Measurements from ENCODE around the gene PKDREJ.

PKDREJ gene

DNA sequence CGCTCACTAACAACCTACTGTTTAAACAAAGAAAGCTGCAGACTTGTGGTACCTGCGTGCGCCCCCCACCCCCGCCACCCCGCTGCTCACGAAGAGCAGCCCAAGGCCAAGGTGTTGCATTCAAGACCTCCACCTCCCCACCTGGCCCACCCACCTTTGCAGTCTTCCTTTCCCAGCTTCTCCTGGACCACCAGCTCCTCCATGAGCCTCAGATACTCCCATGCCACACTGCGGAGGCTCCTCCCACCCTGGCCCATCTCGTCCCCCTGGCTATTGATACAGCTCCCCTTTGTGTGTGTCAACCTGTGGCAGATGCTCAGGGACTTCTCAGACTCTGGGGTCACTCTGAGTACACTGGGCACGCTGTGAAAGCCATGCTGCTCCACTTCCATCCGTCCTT, 17.0 kb downstream of the PKDREJ start:
- Mint-ChIP-seq H3K9me3 (no peaks in the 10 kb centered on the region), H3K4me1 (ENCODE audit: low read depth) (peaks cover 20% of the 10 kb centered on the region), H3K27ac (no peak overlapping the region), H3K4me3 (no peak overlapping the region), H3K27me3 (no peaks in the 10 kb centered on the region), H3K36me3 (ENCODE audit: low read depth) (peaks cover 43% of the 10 kb centered on the region)
- intact Hi-C loops (cut with micrococcal nuclease): loop anchor here (10.0 kb wide), 1 partner anchor 91 kb away; the partner anchor contains the start of gene PPARA

GRCh38 chr22:46245511-46245910, 17.6 kb downstream of the PKDREJ start:
- H3K27me3 Mint-ChIP-seq: no peaks in the 10 kb centered on the region
- H3K4me1 Mint-ChIP-seq (ENCODE audit: low read depth): peaks cover 20% of the 10 kb centered on the region
- peaks cover 38% of the 10 kb centered on the region for H3K36me3 Mint-ChIP-seq (ENCODE audit: low read depth)
- no peaks in the 10 kb centered on the region for H3K9me3 Mint-ChIP-seq
- intact Hi-C loops (cut with micrococcal nuclease): loop anchor here (10.0 kb wide), 1 partner anchor 91 kb away; the partner anchor contains the start of gene PPARA
- no peak overlapping the region for H3K27ac Mint-ChIP-seq
- H3K4me3 Mint-ChIP-seq: no peak overlapping the region

DNA sequence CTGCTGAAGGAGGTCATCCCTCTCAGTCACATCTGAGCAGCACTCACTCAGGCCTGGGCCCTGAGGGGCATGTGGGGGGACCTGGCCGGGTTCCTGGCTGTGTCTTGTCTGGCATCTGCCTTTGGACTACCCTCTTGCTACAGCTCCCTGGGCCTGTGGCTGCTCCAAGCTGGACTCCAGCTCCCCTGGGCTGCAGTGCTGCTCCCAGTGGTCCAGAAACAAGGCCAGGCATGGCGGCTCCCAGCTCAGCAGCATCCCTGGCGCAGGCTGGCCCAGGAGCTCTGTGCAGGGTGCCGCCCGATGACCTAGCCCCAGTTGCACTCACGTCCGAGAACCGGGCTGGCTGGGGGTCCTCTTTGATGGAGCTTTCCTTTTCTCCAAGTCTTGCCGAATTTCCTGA, 18.4 kb downstream of the PKDREJ start:
- Mint-ChIP-seq H3K27ac (no peak overlapping the region), H3K27me3 (no peaks in the 10 kb centered on the region), H3K4me3 (no peak overlapping the region), H3K36me3 (ENCODE audit: low read depth) (peaks cover 34% of the 10 kb centered on the region), H3K9me3 (no peaks in the 10 kb centered on the region), H3K4me1 (ENCODE audit: low read depth) (peaks cover 26% of the 10 kb centered on the region)
- intact Hi-C loops (cut with micrococcal nuclease): loop anchor here (10.0 kb wide), 1 partner anchor 90 kb away; the partner anchor contains the start of gene PPARA

GRCh38 chr22:46242076-46242475, 21.1 kb downstream of the PKDREJ start:
- Mint-ChIP-seq H3K27ac (no peak overlapping the region), H3K9me3 (no peaks in the 10 kb centered on the region), H3K27me3 (no peaks in the 10 kb centered on the region), H3K36me3 (ENCODE audit: low read depth) (peaks cover 57% of the 10 kb centered on the region), H3K4me3 (no peak overlapping the region), H3K4me1 (ENCODE audit: low read depth) (peaks cover 24% of the 10 kb centered on the region)
- intact Hi-C loops (cut with micrococcal nuclease): loop anchor here (10.0 kb wide), 1 partner anchor 87 kb away; the partner anchor contains the start of gene PPARA

GRCh38 chr22:46241396-46242007, 21.6 kb downstream of the PKDREJ start:
- peaks cover 57% of the 10 kb centered on the region for H3K36me3 Mint-ChIP-seq (ENCODE audit: low read depth)
- H3K27ac Mint-ChIP-seq: no peak overlapping the region
- H3K9me3 Mint-ChIP-seq: no peaks in the 10 kb centered on the region
- intact Hi-C loops (cut with micrococcal nuclease): loop anchor here (10.0 kb wide), 1 partner anchor 87 kb away; the partner anchor contains the start of gene PPARA
- H3K4me1 Mint-ChIP-seq (ENCODE audit: low read depth): peaks cover 24% of the 10 kb centered on the region
- no peaks in the 10 kb centered on the region for H3K27me3 Mint-ChIP-seq
- no peak overlapping the region for H3K4me3 Mint-ChIP-seq

DNA sequence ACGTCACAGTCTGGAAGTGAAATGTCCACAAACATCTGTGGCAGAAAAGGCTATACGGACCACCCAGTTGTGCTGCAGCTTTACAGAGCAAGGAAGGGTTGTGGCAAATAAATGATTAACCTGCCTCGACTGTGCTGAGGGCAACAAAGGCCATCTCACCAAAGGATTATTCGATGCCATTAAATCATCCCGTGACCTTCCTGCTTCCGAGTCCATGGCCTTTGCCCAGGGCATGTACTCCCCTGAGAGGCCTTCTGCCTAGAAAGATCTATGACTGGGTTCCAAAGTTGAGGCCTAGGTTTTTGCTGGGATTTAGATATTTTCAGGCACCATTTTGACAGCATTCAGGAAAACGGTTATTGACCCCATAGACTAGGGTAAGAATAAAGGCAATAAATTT, 22.2 kb downstream of the PKDREJ start:
- intact Hi-C loops (cut with micrococcal nuclease): loop anchor here (10.0 kb wide), 1 partner anchor 86 kb away; the partner anchor contains the start of gene PPARA
- H3K27ac Mint-ChIP-seq: no peak overlapping the region
- peaks cover 57% of the 10 kb centered on the region for H3K36me3 Mint-ChIP-seq (ENCODE audit: low read depth)
- peaks cover 24% of the 10 kb centered on the region for H3K4me1 Mint-ChIP-seq (ENCODE audit: low read depth)
- no peaks in the 10 kb centered on the region for H3K9me3 Mint-ChIP-seq
- H3K4me3 Mint-ChIP-seq: no peak overlapping the region
- no peaks in the 10 kb centered on the region for H3K27me3 Mint-ChIP-seq

DNA sequence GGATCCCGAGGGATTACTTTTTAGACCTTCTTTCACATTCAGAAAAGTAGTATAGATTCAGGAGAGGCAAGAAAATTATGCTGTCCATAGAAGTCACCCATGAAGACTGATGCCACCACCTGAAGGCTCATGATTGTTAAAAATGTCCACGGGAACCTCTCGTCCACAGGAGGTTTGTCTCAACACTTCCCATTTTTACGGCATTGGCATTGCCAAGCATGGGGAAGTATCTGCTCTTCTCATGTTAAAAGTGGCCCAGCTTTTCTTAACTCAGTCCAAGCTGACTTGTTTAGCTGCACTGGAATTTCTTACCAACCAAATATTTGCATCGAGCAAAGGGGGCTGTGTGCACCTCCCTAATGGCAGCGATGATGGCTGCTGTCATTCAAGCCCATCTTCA, 22.6 kb downstream of the PKDREJ start:
- Mint-ChIP-seq H3K36me3 (ENCODE audit: low read depth) (peaks cover 61% of the 10 kb centered on the region), H3K4me1 (ENCODE audit: low read depth) (peaks cover 24% of the 10 kb centered on the region), H3K4me3 (no peak overlapping the region), H3K9me3 (no peaks in the 10 kb centered on the region), H3K27ac (no peak overlapping the region), H3K27me3 (no peaks in the 10 kb centered on the region)
- intact Hi-C loops (cut with micrococcal nuclease): loop anchor here (10.0 kb wide), 1 partner anchor 86 kb away; the partner anchor contains the start of gene PPARA

DNA sequence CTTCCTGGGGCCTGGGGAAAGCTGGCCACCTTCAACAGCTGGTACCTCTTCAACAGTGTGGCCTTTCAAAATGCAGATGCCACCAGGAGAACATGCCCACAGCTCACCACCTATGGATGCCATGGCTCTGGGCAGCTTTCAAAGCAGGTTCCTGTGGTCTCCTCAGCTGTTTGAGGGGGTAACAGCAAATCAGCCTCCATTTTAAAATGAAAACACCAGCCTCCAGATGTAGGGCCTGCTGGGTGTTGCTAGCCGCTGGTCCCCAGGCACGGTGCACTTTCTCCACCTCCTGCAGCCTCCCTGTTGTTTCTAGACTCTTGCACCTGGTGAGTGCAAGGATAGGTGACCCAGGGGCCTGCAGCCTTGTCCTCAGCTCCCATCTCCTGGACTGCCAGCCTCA, 23.1 kb downstream of the PKDREJ start:
- no peak overlapping the region for H3K4me3 Mint-ChIP-seq
- peaks cover 62% of the 10 kb centered on the region for H3K36me3 Mint-ChIP-seq (ENCODE audit: low read depth)
- intact Hi-C loops (cut with micrococcal nuclease): loop anchor here (10.0 kb wide), 1 partner anchor 85 kb away; the partner anchor contains the start of gene PPARA
- no peaks in the 10 kb centered on the region for H3K27me3 Mint-ChIP-seq
- peaks cover 24% of the 10 kb centered on the region for H3K4me1 Mint-ChIP-seq (ENCODE audit: low read depth)
- H3K27ac Mint-ChIP-seq: no peak overlapping the region
- no peaks in the 10 kb centered on the region for H3K9me3 Mint-ChIP-seq

- Mint-ChIP-seq H3K4me3 (no peak overlapping the region), H3K27ac (no peak overlapping the region)
Measured at GRCh38 chr22:46239261-46240048, 23.7 kb downstream of the PKDREJ start.

GRCh38 chr22:46238541-46238940, 24.6 kb downstream of the PKDREJ start:
- no peaks in the 10 kb centered on the region for H3K9me3 Mint-ChIP-seq
- no peak overlapping the region for H3K4me3 Mint-ChIP-seq
- H3K4me1 Mint-ChIP-seq (ENCODE audit: low read depth): peaks cover 24% of the 10 kb centered on the region
- H3K36me3 Mint-ChIP-seq (ENCODE audit: low read depth): peaks cover 57% of the 10 kb centered on the region
- H3K27ac Mint-ChIP-seq: no peak overlapping the region
- intact Hi-C loops (cut with micrococcal nuclease): no loop called here
- no peaks in the 10 kb centered on the region for H3K27me3 Mint-ChIP-seq

More at GRCh38 chr22:46239261-46240048, 23.7 kb downstream of the PKDREJ start:
- Mint-ChIP-seq H3K9me3 (no peaks in the 10 kb centered on the region), H3K36me3 (ENCODE audit: low read depth) (peaks cover 62% of the 10 kb centered on the region), H3K27me3 (no peaks in the 10 kb centered on the region), H3K4me1 (ENCODE audit: low read depth) (peaks cover 24% of the 10 kb centered on the region)
- intact Hi-C loops (cut with micrococcal nuclease): loop anchor here (10.0 kb wide), 1 partner anchor 85 kb away; the partner anchor contains the start of gene PPARA

DNA sequence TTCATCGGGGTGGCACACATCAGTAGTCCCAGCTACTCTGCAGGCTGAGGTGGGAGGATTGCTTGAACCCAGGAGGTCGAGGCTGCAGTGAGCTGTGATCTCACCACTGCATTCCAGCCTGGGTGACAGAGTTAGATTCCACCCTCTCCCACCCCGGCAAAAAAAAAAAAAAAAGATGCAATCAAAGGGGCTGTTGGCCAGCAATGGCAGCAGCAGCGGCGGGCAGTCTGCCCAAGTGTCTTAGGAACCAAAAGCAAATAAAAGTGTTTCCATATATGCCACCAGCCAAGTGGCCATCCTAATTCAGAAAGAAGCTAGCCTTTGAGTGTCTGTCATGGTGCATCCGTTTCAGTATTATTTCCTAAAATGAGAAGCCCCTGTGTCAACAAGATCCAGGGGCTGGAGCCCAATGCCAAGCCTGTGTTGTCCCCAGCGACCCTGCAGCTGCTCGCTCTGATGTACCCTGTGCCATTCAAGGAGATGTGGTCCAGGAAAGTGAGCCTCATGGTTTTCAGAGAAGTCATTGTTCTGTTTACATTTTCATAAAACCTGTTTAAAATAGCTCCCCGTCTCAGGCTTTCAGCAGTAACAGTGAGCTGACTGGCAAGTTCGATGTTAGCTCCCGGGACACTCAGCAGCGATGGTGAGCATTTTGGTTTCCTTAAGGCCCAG, 25.6 kb downstream of the PKDREJ start:
- H3K4me1 Mint-ChIP-seq (ENCODE audit: low read depth): peaks cover 25% of the 10 kb centered on the region
- intact Hi-C loops (cut with micrococcal nuclease): no loop called here
- no peak overlapping the region for H3K4me3 Mint-ChIP-seq
- no peak overlapping the region for H3K27ac Mint-ChIP-seq
- no peaks in the 10 kb centered on the region for H3K9me3 Mint-ChIP-seq
- H3K36me3 Mint-ChIP-seq (ENCODE audit: low read depth): peaks cover 57% of the 10 kb centered on the region
- H3K27me3 Mint-ChIP-seq: no peaks in the 10 kb centered on the region

DNA sequence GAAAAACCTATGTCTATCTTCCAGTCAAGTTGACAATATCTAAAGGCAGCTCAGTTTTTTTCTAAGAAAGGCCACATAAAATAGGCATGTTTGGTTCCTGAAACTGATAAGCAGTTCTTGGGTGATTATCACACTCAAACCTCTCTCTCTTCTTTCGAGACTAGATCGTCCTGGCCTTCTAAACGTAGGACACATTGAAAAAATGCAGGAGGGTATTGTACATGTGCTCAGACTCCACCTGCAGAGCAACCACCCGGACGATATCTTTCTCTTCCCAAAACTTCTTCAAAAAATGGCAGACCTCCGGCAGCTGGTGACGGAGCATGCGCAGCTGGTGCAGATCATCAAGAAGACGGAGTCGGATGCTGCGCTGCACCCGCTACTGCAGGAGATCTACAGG, 28.2 kb downstream of the PKDREJ start:
- Mint-ChIP-seq H3K9me3 (no peaks in the 10 kb centered on the region), H3K4me1 (ENCODE audit: low read depth) (peaks cover 11% of the 10 kb centered on the region), H3K27ac (no peak overlapping the region), H3K36me3 (ENCODE audit: low read depth) (peaks cover 67% of the 10 kb centered on the region), H3K27me3 (no peaks in the 10 kb centered on the region), H3K4me3 (no peak overlapping the region)
- intact Hi-C loops (cut with micrococcal nuclease): no loop called here

DNA sequence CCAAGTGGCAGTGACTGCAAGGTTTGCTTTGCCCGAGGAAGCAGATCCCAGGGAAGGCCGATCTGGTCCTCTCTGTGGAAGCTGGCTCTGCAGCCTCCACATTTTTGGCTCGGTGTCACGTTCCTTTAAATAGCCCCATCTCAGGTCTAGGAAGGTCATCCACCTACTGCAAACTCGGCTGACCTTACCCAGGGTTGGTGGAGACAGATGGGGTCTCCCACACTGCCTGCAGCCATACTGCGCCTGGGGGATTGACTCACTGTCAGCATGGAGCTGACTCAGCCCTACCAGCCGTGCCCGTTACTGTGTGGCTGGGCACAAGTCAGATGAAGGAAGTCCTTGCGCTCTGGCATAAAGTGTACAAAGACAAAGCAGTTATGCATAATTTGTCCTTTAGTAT, 29.9 kb downstream of the PKDREJ start:
- Mint-ChIP-seq H3K36me3 (ENCODE audit: low read depth) (peaks cover 51% of the 10 kb centered on the region), H3K27ac (peak overlapping the region; percentile 22), H3K27me3 (no peaks in the 10 kb centered on the region), H3K9me3 (no peaks in the 10 kb centered on the region), H3K4me3 (no peak overlapping the region), H3K4me1 (ENCODE audit: low read depth) (peaks cover 6% of the 10 kb centered on the region)
- intact Hi-C loops (cut with micrococcal nuclease): no loop called here

Measured in dendritic cell treated with granulocyte-macrophage colony-stimulating factor and Interleukin-4, amounts not matched to agents 40 ng/mL and 50 ng/mL, for 4 days (primary cell).